ENCODE measurements around the gene NAA35. TPM values are rescaled to one million over a fixed set of nuclear protein-coding genes. Genes with fewer than 3 reads are reported as not detected.

The NAA35 gene
- total RNA-seq, 1 donor = 25.9 TPM

GRCh38 chr9:85943757-85944430 lies 2.9 kb downstream of the NAA35 start:
- H3K4me3 ChIP-seq (ENCODE audit: low read depth, low read length) = no peak overlapping the region
- TF ChIP-seq CTCF (IDR thresholded peaks at IDR 0.05; ENCODE audit: insufficient read depth, low read length) = no peak
- no peak for DNase-seq (ENCODE audit: low read depth)

- H3K4me3 ChIP-seq (ENCODE audit: low read depth, low read length) = no peak overlapping the region
- no peak for DNase-seq (ENCODE audit: low read depth)
- no peak for TF ChIP-seq CTCF (IDR thresholded peaks at IDR 0.05; ENCODE audit: insufficient read depth, low read length)
These were observed 3.7 kb downstream of the NAA35 start for GRCh38 chr9:85944672-85945071.

GRCh38 chr9:85949586-85950335 lies 8.8 kb downstream of the NAA35 start:
- no peak overlapping the region for H3K4me3 ChIP-seq (ENCODE audit: low read depth, low read length)
- no peak for TF ChIP-seq CTCF (IDR thresholded peaks at IDR 0.05; ENCODE audit: insufficient read depth, low read length)
- DNase-seq (ENCODE audit: low read depth) = peak; percentile 51

- no peak overlapping the region for H3K4me3 ChIP-seq (ENCODE audit: low read depth, low read length)
- TF ChIP-seq CTCF (IDR thresholded peaks at IDR 0.05; ENCODE audit: insufficient read depth, low read length) = no peak
- DNase-seq (ENCODE audit: low read depth) = peak; percentile 3
These were observed 19.0 kb downstream of the NAA35 start for GRCh38 chr9:85959955-85960354.

GRCh38 chr9:85960688-85961093 lies 19.7 kb downstream of the NAA35 start:
- TF ChIP-seq CTCF (IDR thresholded peaks at IDR 0.05; ENCODE audit: insufficient read depth, low read length) = no peak
- DNase-seq (ENCODE audit: low read depth) = peak; percentile 6
- no peak overlapping the region for H3K4me3 ChIP-seq (ENCODE audit: low read depth, low read length)

GRCh38 chr9:85964526-85964925 lies 23.6 kb downstream of the NAA35 start:
- no peak overlapping the region for H3K4me3 ChIP-seq (ENCODE audit: low read depth, low read length)
- no peak for DNase-seq (ENCODE audit: low read depth)
- no peak for TF ChIP-seq CTCF (IDR thresholded peaks at IDR 0.05; ENCODE audit: insufficient read depth, low read length)
